Inflammatory macrophage treated with lipopolysaccharide for 1 hour (primary cell): Measurements from ENCODE around the gene IL4I1.
A peak's percentile ranks its signal among the peaks of the same experiment; 100 is the strongest.

ENCODE experiments used
- DNase-seq, 2 donors: peaks; one replicate each; pipeline ENCODE4 v3.0.0-alpha.2; 2020 to 2022

IL4I1 gene

GRCh38 chr19:49894011-49894664, 2.5 kb downstream of the IL4I1 start:
- no peak for DNase-seq

DNA sequence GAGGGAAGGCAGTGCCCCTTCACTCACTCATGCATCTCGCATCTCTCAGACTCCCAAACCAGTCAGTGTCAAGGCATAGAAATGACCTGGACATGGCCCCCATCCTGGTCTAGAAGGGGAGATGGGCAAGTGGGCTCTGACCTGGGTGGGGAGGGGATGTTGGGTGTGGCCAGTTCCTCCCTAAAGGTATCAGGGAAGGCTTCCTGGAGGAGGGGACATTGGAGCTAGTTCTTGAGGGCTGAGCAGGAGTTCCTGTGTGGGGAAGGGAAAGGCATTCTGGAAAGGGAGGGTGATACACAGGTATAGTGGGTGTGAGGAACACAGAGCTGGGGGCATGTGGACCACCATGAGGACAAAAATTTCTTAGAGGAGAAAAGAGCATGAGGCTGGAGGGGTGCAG, 4.0 kb downstream of the IL4I1 start:
- no peak for DNase-seq

DNA sequence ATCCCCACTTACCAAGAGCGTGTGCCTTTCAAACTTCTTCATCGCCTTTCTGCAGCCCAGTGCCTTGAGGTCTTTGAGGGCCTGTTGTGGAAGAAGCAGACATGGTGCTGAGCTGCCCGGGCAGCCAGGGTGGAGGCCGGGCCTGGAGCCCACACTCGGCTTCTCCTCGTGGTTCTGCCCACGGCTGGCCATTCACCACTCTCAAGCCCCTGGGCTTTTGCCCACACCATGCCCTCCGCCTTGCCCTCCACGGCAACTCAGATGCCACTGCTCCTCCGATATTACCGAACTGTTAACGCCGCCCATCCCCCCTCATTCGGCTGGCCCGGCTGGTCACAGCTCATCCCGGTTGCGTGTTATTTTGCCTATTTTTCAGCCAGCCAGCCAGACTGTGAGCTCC, 5.3 kb downstream of the IL4I1 start:
- DNase-seq: no peak

- DNase-seq: no peak
Measured at GRCh38 chr19:49890349-49891311, 6.1 kb downstream of the IL4I1 start.

GRCh38 chr19:49889687-49890348, 6.9 kb downstream of the IL4I1 start:
- DNase-seq: peak; percentile 64 to 85

DNA sequence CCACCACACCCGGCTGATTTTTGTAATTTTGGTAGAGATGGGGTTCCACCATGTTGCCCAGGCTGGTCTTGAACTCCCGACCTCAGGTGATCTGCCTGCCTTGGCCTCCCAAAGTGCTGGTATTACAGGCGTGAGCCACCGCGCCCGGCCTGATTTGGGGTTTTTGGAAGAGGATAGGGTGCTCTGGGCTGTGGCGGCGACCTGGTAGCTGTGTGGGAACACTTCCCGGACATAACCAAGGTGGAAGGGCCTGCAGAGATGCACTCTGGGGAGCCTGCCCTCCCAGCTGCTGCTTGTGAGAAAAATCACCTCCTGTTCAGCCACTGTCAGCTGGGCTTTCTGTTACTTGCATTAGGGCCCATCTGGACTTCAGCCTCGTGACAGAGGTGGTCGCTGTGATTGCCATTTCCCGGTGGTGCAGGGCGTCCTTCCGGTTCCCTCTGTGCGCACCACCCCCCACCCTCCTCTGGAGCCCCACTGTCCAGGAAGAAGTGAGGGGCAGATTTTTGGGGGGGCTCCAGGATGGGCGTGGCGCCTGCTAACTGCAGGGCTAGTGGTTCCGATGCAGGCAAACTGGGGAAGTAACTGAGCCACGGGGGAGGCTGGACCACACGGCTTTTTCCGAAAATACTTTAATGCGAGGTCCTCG, 7.5 kb downstream of the IL4I1 start:
- DNase-seq: no peak

- DNase-seq: no peak
Measured at GRCh38 chr19:49888510-49888824, 8.2 kb downstream of the IL4I1 start.

DNA sequence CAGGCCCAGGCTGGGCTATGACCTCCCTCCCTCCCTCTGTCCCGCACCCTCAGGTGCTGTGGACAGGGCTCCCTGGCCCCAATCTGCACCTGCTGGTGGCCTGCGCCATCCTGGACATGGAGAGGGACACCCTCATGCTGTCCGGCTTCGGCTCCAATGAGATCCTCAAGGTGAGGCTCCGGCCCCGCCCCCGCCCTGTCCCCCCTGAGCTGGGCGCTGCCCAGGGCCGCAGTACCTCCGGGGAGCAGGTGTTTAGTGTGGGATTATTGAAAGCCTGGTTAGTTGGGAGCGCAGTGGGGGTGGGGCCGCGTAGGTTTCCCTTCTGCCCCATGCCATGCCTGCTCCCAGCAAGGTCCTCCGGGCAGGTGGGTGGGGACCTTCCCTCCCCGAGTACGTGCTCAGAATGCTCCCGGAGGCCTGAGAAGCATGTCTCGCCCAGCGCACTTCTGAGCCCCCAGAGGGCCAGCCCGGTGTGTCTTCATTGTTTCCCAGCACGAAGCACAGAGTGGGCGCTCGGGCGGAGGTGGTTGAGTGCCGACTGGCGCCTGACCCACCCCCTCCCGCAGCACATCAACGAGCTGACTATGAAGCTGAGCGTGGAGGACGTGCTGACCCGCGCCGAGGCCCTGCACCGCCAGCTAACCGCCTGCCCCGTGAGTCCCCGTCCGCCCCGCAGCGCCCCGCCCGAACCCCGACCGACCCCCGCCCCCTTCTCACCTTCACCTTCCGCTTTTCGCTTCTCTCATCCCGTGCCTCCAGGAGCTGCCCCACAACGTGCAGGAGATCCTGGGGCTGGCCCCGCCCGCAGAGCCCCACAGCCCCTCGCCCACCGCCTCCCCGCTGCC, 8.8 kb downstream of the IL4I1 start:
- peak in 1 of 2 donors; percentile 18 for DNase-seq

DNA sequence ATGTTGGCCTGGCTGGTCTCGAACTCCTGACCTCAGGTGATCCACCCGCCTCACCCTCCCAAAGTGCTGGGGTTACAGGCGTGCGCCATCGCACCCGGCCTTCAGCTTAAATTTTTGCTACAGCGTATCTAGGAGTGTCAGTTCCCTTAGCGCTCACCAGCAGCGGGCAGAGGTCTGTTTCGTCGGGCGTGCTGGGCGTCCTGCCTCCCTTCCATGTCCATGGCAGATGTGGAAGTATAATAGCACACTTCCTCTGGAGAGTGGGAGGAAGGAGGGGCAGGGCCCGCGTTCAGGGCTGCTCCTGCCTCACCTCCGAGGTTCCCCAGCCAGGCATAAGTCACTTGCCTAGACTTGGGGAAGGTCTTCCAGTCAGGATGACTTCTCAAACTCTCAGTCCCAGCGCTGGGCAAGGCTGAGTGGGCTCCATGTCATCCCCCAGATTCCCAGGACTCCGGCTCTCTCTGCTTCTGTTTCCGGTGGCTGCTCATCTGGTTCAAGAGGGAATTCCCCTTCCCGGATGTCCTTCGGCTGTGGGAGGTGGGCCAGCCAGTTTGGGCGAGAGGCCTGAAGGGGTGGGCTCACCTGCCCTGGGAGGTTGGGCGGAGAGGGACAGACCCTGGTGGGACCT, 9.5 kb downstream of the IL4I1 start:
- peak in 1 of 2 donors; percentile 27 for DNase-seq

DNA sequence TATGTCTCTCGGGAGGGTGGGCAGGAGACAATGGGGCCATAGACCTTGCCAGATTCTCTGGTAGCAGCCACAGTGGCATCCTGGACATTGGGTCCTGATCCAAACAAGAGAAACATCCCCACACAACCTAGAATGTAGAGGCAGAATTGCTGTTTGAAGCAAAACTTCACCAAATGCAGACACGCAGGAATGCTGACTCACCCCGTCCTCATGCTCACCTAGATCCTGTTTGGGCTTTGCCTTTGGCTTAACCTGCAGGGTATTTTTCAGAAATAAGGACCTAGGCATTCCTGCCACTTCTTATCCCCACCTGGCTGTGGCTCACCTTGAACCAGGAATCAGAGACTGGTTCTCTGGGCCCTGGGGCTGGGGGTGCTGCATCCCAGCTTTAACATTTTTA, 11.9 kb downstream of the IL4I1 start:
- DNase-seq: no peak

DNA sequence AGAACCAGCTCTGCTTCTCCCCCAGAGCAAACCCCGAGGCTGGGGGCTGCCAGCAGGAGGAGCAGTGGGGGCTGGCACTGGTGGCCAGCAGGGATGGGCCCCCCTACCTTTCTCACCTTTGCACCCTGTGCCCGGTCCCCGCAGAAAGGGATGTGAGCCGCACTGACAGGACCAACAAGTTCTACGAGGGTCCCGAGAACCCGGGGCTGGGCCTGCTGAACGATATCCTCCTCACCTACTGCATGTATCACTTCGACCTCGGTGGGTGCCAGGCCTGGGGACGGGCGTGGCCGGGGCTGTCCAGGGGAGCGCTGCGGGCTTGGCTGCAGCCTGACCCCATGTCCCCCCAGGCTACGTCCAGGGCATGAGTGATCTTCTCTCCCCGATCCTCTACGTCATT, 12.6 kb downstream of the IL4I1 start:
- DNase-seq: no peak

DNA sequence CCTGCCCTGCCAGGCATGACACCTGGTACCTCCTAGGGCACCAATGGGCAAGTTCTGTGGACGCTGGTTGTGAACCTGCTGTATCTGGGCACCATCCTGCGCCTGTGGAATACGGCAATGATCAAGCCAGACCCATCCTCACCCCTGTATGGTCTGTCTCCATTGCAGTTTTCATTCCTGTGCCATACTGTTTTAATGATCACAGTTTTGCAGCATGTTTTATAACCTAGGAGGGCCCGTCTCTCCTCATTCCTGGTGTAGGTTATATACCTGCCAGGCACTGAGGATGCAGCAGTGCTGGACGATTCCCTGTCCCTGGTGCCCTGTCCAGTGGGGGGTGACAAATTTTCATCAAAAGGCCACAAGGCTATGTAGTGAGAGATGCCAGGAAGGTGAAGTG, 13.6 kb downstream of the IL4I1 start:
- DNase-seq: no peak

DNA sequence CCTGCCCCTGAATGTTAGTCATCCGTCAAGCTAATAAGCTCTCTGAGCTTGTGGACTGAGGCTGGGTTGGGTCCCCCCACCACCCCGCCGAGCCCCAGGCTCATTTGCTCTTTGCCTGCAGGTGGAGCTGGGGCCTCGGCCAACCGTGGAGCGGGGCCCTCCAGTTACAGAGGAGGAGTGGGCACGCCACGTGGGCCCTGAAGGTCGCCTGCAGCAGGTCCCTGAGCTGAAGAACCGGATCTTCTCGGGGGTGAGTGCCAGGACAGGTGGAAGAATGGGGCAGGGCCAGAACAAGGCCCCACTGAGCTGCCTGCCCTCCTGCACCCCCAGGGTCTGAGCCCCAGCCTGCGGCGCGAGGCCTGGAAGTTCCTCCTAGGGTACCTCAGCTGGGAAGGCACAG, 14.0 kb downstream of the IL4I1 start:
- DNase-seq: no peak

GRCh38 chr19:49881672-49882394, 14.9 kb downstream of the IL4I1 start:
- DNase-seq: no peak

GRCh38 chr19:49881186-49881585, 15.5 kb downstream of the IL4I1 start:
- DNase-seq: no peak

- no peak for DNase-seq
Measured at GRCh38 chr19:49880162-49880869, 16.4 kb downstream of the IL4I1 start.

- peak; percentile 40 to 51 for DNase-seq
Measured at GRCh38 chr19:49879243-49879963, 17.3 kb downstream of the IL4I1 start.

GRCh38 chr19:49878744-49879070, 18.0 kb downstream of the IL4I1 start:
- DNase-seq: no peak

DNA sequence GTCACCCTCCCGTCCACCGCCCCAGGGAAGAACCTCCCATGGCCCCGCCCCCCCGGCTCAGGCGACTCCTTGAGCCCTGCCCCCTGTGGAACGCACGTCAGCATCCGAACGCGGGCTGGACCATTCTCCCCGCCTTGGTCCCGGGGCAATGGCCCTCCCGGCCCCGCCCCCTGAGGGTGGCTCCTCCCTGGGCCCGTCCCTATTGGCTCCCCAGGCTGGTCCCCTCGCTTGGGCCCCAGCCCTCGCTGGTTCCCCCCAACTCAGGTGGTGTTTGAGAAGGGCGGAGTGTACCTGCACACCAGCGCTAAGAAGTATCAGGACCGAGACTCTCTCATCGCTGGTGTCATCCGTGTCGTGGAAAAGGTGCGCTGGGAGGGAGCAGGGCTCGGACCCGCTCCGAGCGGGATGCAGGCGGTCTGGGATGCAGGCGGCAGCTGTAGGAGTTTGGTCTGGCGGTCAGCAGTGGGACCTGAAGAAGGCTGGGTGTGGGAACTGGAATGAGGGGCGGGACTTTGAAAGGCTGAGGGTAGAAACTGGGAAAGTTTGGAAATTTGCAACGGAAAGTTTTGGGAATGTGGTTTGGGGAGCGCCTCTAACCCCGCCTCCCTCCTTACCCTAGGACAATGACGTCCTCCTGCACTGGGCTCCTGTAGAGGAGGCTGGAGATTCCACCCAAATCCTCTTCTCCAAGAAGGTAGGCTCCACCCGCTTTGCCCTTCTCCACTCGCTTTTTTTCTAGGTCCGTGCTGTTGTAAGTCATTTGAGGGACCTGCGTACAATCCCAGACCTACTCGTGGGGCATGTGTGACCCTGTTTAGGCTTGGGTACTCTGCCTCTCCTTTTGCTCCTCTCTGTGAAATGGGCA, 18.6 kb downstream of the IL4I1 start:
- DNase-seq: peak; percentile 95 to 97
